ENCODE data around the gene ARHGEF40.

DNA sequence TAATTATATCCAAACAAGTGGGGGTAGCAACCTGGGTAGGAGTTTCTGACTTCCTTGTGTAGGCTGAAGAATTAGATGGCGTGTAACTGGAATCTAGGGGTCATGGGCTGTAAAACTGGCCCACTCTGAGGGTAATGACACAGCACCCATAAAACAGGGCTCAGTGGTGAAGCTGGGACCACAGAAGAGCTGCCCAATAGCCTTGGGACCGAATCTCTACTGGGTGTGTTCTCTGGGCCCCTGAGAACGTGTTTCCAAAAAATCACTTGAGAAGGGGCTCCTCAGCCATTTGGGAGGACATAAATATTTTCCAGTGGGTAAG is 8.8 kb upstream of the ARHGEF40 start:
- no peak for TF ChIP-seq FOXM1 (IDR thresholded peaks at IDR 0.05; ENCODE audit: borderline replicate concordance)
- no peak for TF ChIP-seq ZNF384 (IDR thresholded peaks at IDR 0.05)
- no peak for TF ChIP-seq BHLHE40 (IDR thresholded peaks at IDR 0.05; ENCODE audit: borderline replicate concordance)
- no peak for TF ChIP-seq SP1 (IDR thresholded peaks at IDR 0.05)
